ENCODE data around the gene CACNA2D2.

GRCh38 chr3:50406487-50406886, 96.9 kb downstream of the CACNA2D2 start:
- TF ChIP-seq CTCF (IDR thresholded peaks at IDR 0.05): no peak
- no peak for TF ChIP-seq POLR2AphosphoS5 (IDR thresholded peaks at IDR 0.05)
